Frontal cortex (tissue), 4 donors: ENCODE measurements around the gene HSD3B7. TPM values are rescaled to one million over a fixed set of nuclear protein-coding genes. Genes with fewer than 3 reads are reported as not detected.
"Not testable (repeated sequence)": the region's sequence is repeated elsewhere in the genome, so short reads cannot be mapped to it uniquely, and the experiment has no call there.

Experiments
- DNase-seq, 2 donors: peaks; one replicate each; pipeline ENCODE4 v3.0.0; 2012; ENCODE audit warnings: low spot score in 2 of 2
- FAIRE-seq: peaks from 2 replicates; lab custom pipeline; 2012; peaks lifted over from hg19 to GRCh38; lab: Jason Lieb, UNC
- total RNA-seq: library from RNA; depleted of rRNA; stranded (reverse); fragments of >200 nt; gene quantifications from one replicate; pipeline ENCODE4 v1.2.3, GENCODE V29; 2014
- donor health status: control.
- donor health status: control.
- donor health status: control.

HSD3B7 gene
- 2.0 TPM for total RNA-seq

DNA sequence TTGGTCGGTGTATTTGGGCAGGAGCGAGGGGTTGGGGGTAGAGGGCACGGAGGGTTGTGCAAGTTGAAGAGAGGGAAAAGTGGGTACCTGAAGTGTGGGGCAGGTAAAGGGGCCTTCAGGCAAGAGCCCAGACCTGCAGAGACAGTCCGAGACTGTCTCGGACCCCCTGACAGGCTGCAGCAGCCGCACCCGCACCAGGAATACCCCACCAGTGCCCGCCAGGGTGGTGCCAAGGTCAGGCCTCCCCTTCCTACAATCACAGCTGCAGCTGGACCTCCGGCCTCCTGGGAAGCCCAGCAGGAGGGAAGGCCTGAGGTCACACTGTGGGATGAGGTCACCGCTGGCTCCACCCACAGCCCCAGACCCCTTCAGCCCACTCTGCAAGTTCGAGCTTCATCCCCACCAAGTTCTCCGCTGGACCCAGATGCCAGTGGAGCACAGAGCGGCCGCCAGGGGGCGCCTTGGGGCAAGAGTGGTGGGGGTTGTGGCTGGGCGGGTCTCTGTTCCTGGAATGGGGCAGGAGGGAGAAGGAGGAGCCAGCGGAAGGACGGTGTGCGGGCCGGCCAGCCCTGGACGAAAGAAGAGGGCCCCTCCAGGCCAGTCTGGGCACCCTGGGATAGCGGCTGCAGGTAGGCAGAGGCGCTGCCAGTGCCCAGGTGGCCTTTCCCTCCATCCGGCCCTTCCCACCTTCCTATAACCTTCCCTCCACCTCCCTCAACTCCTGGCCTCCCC lies at the start of gene HSD3B7:
HSD3B7 (plus strand) TSS at position 539 of the 732 bp plus-strand sequence. CDS start 452 bp downstream, outside the sequence.
- FAIRE-seq (no peak), DNase-seq (peak; percentile 88 to 97)

DNA sequence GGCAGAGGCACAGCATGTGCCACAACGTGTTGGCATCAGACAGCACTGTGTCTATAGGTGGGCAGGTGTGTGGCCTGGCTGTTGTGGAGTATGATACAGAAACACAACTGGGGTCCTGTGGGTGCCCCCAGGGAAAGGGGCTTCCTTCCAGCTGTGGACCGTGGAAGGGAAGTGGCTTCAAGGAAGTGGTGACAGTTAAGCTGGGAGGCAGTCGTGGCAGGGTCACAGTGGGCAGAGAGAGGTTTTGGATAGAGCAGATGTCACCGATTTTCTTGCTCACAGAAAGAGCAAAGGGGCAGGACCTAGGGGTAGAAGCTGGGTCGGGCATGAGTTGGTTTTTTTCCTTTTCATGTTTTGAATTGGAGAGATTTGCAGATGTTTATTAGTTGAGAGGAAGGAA lies 47.3 kb upstream of the HSD3B7 start:
- FAIRE-seq: no peak

DNA sequence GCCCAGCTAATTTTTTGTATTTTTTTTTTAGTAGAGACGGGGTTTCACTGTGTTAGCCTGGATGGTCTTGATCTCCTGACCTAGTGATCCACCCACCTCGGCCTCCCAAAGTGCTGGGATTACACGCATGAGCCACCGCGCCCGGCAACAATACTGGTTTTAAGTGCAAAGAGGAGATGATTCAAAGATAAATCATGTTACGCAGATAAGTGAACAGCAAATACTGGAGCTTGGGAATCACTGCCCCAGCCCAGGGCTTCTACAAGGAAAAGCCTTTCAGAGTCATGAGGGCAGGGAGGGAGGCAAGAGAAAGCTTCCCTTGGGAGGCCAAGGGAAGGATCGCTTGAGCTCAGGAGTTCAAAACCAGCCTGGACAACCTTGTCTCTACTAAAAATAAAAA lies 45.4 kb upstream of the HSD3B7 start:
- FAIRE-seq, DNase-seq: not testable (repeated sequence)

More for the DNA sequence above, 47.3 kb upstream of the HSD3B7 start:
- no peak for DNase-seq

DNA sequence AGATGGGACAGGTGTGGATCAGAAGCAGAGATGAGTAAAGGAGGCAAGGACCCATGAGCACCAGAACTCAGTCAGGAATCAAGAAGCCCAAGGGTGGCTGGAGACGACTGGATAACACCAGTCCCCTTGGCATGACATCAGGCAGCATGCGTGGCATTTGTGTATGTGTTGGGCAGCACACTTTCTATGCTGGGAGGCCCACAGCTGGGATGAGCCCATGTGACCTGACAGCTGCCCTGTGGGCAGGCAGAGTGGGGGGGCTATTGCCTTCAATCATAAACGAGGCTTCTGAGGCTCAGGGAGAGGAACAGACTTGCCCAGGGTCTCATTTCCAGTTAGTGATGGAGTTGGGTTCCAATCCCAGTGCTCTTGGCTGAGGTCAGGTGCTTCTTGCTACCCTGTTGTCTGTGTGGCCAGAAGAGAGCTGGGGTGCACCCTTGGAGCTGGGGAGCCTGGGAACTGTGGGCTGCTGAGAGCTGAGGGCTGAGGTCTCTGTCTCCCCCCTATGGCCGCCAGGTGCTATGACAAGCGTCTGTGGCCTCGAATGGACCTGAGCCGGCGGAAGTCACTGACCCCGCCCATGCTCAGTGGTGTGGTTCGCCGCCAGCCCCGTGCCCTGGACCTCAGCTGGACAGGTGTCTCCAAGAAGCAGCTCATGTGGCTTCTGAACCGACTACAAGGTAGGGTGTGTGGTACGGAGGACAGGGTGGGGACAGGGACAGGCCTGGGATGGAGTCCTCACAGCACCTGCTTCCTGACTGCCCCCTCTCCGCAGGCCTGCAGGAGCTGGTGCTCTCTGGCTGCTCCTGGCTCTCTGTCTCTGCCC lies 43.2 kb upstream of the HSD3B7 start:
- FAIRE-seq: no peak
- peak; percentile 57 to 83 for DNase-seq

DNA sequence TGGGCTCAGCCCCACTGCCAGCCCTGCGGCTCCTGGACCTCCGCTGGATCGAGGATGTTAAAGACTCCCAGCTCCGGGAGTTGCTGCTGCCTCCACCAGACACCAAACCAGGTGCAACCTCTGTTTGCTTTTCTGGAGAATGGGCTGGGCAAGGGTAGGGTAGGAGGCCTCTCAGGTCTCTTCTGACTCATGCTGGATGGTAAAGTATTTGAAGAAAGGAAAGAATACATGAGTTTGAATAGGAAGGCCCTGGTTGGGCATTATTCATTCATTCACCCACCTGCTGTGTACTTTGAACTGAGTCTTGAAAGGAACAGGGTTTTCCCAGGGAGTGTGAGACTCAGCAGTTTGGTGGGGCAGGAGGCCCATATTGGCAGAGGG lies 42.6 kb upstream of the HSD3B7 start:
- FAIRE-seq: no peak
- no peak for DNase-seq

DNA sequence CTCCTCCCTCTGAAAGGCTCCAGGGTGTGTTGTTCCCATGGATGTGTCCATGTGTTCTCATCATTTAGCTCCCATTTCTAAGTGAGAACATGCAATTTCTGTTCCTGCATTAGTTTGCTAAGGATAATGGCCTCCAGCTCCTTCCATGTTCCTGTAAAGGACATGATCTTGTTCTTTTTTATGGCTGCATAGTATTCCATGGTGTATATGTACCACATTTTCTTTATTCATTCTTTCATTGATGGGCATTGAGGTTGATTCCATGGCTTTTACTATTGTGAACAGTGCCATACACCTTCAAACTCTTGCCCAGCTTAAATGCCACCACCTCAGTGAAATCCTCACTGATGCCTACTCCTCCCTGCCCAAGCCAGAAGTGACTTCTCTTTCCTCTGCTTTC lies 40.7 kb upstream of the HSD3B7 start:
- DNase-seq (no peak), FAIRE-seq (no peak)

DNA sequence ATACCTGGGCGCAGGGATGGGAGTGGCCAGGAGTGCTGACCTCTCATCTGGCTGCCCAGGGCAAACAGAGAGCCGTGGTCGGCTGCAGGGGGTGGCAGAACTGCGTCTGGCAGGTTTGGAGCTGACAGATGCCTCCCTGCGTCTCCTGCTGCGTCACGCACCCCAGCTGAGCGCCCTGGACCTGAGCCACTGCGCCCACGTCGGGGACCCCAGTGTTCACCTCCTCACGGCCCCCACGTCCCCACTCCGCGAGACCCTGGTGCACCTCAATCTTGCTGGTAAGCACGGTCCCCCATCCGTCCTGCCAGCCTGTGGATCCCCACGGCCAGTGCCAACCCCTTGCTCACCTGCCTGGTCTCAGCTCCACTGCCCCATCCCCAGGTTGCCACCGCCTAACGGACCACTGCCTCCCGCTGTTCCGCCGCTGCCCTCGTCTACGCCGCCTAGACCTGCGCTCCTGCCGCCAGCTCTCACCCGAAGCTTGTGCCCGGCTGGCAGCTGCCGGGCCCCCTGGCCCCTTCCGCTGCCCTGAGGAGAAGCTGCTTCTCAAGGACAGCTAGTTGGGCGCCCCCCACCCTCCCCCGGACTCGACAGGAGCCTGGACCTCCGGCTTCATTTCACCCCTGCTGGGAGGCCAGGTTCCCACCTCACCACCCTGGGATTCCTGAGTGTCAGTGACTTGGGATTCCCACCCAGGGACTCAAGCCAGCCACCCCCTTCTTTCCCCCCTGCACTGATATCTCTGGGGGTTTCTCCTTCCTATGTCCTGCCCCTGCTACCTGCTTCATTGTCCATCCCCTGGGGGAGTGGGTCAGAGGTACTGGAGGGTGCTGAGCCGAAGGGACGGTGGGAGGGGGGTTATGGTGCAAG lies 38.1 kb upstream of the HSD3B7 start:
- DNase-seq (no peak), FAIRE-seq (no peak)

DNA sequence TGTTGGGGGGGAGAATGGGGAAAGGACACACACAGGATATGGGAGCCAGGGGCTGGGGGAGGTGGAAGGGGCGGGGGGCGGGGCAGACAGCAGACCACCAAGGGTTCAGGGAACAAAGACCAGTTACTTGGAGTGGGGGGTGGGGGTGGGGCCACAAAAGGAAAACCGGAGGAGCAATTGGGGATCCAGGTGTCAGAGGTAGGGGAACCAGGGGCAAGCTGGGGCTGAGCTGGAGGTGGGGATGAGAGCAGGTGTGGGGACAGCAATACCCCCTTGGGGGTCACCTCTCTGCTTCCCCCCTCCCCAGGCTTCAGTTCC lies 37.5 kb upstream of the HSD3B7 start:
- DNase-seq (no peak), FAIRE-seq (no peak)

DNA sequence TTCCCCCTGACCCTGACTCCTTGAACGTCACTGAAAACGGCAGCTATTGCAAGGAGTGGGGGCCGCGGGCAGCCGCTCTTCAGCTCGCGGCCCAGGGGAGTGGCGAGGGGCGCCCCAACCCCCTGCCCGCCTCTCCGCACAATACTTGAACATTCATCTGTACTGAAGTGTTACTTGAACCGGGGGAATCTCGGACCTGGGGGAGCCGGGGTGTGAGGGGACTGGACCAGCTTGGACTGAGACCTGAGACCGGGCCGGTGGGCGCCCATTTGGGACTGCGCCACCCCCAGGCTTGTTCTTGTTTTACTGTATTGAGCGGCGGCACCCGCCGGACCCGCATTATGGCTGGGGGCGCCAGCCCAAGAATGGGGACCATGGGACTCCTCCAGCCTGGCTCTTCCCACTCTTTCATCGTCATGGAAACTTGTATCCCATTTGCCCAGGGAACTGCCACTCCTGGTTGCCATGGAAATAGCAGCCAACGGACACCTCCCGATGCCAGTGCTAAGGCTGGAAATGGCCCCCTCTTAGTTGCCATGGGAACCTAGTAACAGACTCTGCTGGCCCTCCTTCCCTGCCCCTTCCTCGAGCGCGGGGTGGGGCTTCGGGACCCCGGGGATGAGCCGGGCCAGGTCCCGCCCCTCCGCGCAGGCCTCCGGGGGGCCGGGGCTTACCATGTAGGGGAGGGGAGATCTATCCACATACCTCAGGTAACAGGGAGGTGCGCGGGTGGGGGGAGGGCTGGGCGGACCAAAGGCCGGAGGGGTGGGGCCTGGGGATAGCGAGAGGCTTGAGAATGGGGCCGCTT lies 36.9 kb upstream of the HSD3B7 start:
- DNase-seq (peak; percentile 87 to 93), FAIRE-seq (no peak)

DNA sequence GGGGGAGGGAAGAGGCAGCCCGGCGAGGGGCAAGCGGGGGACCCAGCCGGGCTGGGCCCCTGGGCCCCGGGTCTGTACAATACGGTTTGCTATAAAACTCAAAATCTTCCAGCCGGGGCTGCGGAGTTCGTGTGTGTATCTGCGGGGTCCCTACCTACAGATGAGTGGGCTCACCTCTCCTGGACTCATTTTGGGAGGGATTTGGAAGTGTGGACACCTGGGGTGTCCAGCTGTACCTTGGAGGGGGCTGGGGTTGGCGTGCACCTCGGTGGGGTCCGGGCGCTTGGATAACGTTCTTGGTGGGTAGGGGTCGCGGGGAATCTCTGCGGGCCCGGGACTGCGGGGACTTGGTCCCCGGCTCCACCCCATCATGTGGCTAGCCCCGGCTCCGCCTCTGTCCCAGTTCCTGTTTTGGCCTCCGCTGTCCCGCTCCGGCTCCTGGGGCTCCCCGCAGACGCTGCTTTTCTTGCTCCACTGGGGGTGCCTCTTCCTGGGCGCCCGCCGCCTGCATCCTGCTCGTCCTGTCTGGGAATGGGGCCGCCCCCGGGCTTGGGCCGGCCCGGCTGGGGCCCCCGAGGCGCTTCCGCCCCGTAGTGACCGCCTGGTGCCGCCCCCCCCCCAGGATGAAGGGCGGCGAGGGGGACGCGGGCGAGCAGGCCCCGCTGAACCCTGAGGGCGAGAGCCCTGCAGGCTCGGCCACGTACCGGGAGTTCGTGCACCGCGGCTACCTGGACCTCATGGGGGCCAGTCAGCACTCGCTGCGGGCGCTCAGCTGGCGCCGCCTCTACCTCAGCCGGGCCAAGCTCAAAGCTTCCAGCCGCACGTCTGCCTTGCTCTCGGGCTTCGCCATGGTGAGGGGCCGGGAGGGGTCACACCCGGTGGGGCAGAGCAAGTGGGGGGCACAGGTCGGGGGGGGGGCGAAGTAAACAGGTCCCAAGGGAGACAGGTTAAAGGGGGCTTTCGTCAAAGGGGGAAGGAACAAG lies 36.0 kb upstream of the HSD3B7 start, which contains the start of gene ORAI3:
ORAI3 (plus strand) TSS at position 402 of the 983 bp plus-strand sequence; CDS start at position 624, 222 bp downstream.
- FAIRE-seq (no peak), DNase-seq (peak; percentile 67 to 74)

DNA sequence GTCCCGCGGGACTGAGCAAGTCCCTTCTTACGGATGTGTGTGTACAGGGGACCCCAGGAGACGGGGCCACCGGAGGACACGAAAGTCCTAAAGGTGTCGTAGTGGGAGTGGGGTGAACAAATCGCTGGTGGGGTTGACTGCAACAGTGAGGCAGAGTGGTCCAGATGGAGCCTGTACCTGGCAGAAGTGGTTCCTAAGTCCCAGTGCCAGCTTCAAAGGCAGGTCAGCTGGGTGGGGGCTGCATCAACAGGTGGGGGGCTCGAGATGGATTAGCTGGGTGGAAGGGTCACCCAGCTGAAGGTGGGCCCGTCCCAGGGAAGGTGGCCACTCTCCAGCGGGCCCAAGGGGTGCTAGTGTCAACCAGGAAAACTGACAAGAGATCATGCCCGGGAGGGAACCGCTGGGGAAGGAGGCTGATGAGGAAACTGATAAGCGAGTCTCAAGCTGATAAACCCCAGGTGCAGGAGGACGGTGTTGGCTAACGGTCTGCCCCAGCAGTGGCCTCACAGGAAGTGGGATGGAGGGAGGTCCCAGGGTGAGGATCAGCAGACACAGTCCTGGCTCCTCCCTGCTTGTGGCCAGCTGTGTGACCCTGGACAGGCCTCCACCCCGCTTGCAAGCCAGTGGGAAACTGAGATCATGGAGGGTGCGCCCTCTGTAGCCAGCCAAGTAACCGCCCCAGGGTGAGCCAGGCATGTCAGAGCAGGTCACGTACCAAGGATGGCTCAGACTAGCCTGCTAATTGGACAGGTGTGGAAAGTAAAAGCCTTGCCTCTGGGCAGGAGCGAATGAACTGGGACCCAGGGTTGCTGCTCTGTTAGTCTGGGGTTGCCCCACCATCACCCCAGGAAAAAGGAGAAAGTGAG lies 35.1 kb upstream of the HSD3B7 start:
- FAIRE-seq: no peak
- DNase-seq: no peak

DNA sequence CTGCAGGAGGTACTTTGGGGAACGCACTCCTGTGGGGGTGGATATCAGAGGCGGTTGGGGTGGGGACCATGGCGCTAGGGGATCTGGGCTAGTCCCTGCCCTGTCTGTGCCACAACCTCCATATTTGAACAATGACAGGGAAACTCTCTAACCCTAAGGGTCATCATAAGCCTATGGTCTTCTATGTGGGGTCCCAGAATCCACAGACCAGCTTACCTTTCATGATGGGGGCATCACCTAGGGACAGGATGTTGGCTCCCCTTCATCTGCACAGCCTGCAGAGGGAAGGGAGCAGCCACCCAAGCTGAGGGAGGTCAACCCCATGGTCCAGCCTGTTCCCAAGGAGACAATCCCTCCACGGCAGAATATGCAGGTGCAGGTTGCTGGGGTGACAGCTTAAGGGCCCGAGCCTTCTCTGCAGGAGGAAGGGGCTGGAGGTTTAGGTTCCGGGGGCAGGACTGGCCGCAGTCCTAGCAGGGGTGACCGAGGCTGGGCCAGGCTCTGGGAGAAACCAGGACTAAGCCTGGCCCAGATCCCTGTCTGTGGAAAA lies 34.4 kb upstream of the HSD3B7 start:
- DNase-seq (no peak), FAIRE-seq (no peak)

DNA sequence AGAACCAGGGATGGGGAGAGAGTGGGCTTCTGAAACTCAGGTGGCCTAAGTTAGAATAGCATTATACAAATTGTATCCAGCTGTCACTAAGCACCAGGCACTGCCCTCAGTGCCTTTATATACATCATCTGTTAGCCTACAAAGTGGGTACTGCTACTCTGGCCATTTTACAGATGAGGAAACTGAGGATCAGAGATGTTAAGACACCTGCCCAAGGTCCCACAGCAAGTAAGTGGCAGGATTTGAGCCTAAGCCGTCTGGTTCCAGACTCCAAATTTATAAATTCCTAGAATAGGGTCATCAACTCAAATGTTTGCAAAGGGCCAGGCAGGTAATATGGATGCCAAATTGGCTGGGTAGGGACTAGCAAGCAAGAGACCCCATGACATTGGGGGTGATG lies 33.8 kb upstream of the HSD3B7 start:
- DNase-seq: no peak
- no peak for FAIRE-seq

DNA sequence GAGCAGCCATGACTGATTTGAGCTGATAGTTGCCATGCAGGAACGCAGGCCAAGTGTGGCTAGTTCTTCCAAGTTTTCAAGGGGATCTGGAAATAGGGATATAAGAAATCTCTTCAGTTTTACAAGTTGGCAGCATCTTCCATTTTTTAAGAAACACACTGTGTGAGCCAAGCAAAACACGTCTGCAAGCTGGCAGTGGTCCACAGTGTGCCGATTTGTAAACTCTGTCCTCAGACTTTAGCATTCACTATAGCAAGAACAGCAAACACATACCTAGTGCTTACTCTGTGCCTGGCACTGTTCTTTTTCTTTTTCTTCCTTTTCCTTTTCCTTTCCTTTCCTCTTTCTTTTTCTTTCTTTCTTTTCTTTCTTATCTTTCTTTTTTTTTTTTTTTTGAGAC lies 33.3 kb upstream of the HSD3B7 start:
- DNase-seq (no peak), FAIRE-seq (no peak)

DNA sequence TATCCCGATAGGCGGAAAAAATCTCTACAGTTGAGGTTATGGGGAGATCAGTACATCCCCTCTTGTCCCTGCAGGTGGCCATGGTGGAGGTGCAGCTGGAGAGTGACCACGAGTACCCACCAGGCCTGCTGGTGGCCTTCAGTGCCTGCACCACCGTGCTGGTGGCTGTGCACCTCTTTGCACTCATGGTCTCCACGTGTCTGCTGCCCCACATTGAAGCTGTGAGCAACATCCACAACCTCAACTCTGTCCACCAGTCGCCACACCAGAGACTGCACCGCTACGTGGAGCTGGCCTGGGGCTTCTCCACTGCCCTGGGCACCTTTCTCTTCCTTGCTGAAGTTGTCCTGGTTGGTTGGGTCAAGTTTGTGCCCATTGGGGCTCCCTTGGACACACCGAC lies 31.9 kb upstream of the HSD3B7 start:
- FAIRE-seq (no peak), DNase-seq (no peak)

DNA sequence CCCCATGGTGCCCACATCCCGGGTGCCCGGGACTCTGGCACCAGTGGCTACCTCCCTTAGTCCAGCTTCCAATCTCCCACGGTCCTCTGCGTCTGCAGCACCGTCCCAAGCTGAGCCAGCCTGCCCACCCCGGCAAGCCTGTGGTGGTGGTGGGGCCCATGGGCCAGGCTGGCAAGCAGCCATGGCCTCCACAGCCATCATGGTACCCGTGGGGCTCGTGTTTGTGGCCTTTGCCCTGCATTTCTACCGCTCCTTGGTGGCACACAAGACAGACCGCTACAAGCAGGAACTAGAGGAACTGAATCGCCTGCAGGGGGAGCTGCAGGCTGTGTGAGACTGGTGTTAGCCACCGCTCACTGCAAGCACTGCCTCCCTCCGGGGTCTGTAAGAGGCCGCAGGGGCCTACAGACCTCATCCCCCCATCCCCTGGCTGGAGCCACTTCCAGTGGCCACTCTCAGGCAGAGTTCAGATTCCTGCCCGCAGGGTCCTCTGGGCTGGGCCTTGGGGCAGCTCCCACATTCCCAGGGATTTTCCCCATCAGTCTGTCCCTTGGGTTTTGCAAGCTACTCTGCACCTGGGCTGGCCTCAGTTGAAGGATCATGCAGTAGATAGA lies 31.4 kb upstream of the HSD3B7 start:
- DNase-seq: no peak
- FAIRE-seq: no peak

DNA sequence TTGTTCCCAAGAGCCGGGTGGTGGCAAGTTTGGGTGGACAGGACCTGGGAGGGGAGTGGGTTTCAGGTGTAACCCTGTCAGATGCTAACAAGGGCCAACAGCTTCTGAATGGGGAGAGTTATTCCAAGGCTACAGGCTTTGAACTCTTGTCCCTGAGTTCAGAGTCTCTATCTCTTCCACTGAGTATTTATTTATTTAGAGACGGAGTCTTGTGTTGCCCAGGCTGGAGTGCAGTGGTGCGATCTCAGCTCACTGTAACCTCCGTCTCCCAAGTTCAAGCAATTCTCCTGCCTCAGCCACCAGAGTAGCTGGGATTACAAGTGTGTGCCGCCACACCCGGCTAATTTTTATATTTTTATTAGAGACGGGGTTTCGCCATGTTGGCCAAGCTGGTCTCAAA lies 30.0 kb upstream of the HSD3B7 start:
- FAIRE-seq: no peak
- no peak for DNase-seq
